ENCODE results near the gene TTC31.
A peak's percentile ranks its signal among the peaks of the same experiment; 100 is the strongest.

TTC31 gene

GRCh38 chr2:74507145-74507925, 24.5 kb downstream of the TTC31 start, which contains the start of gene PCGF1:
Gene PCGF1, minus strand, starts transcription at chr2:74507695. Its CDS starts 27 bp downstream, at chr2:74507668.
- peak; percentile 98 for DNase-seq
- Histone ChIP-seq H4K20me1 (ENCODE audit: insufficient read depth, low read length) (no peaks in the 10 kb centered on the region), H3K4me1 (ENCODE audit: low read length) (peaks cover 14% of the 10 kb centered on the region), H3K9me3 (replicated peaks; ENCODE audit: insufficient read depth, low read length) (no peaks in the 10 kb centered on the region), H3K9ac (ENCODE audit: low read length) (peak within 1 kb of the TSS; percentile 96), H3K4me2 (ENCODE audit: low read depth, low read length) (peak within 1 kb of the TSS; percentile 97), H3K27me3 (replicated peaks; ENCODE audit: insufficient read depth, low read length) (peaks cover 24% of the 10 kb centered on the region), H3K4me3 (ENCODE audit: low read length) (peak within 1 kb of the TSS; percentile 89), H3K27ac (ENCODE audit: low read length) (peak within 1 kb of the TSS; percentile 81), H2AFZ (ENCODE audit: low read length) (peak within 1 kb of the TSS; percentile 98), H3K79me2 (ENCODE audit: low read length) (peaks cover 13% of the 10 kb centered on the region), H3F3A (ENCODE audit: insufficient read depth, low read length) (0 out of 2 replicates have a peak, but pooled peaks cover 11% of the 10 kb centered on the region), H3K36me3 (replicated peaks; ENCODE audit: insufficient read depth, low read length) (no peaks in the 10 kb centered on the region), H3K9me2 (replicated peaks; ENCODE audit: insufficient read depth, low read length) (no peaks in the 10 kb centered on the region)
- TF ChIP-seq CTCF (IDR thresholded peaks at IDR 0.05; ENCODE audit: low read length) (peak; percentile 43), EZH2 (optimal IDR thresholded peaks at IDR 0.05; ENCODE audit: low read depth, low read length) (no peak), EZH2phosphoT487 (IDR thresholded peaks at IDR 0.05; ENCODE audit: low read length) (no peak)

GRCh38 chr2:74507926-74508520, 25.1 kb downstream of the TTC31 start:
- Histone ChIP-seq H3K27ac (ENCODE audit: low read length) (no peak overlapping the region), H3K4me3 (ENCODE audit: low read length) (peak overlapping the region; percentile 89), H3K4me2 (ENCODE audit: low read depth, low read length) (peak overlapping the region; percentile 97), H3K79me2 (ENCODE audit: low read length) (peaks cover 13% of the 10 kb centered on the region), H3F3A (ENCODE audit: insufficient read depth, low read length) (0 out of 2 replicates have a peak, but pooled peaks cover 11% of the 10 kb centered on the region), H3K27me3 (replicated peaks; ENCODE audit: insufficient read depth, low read length) (peaks cover 25% of the 10 kb centered on the region), H3K9me2 (replicated peaks; ENCODE audit: insufficient read depth, low read length) (no peaks in the 10 kb centered on the region), H3K4me1 (ENCODE audit: low read length) (peaks cover 14% of the 10 kb centered on the region), H3K36me3 (replicated peaks; ENCODE audit: insufficient read depth, low read length) (no peaks in the 10 kb centered on the region), H3K9ac (ENCODE audit: low read length) (peak overlapping the region; percentile 96; the same call in 1 of the 2 replicates), H4K20me1 (ENCODE audit: insufficient read depth, low read length) (no peaks in the 10 kb centered on the region), H3K9me3 (replicated peaks; ENCODE audit: insufficient read depth, low read length) (no peaks in the 10 kb centered on the region), H2AFZ (ENCODE audit: low read length) (peak overlapping the region; percentile 98)
- TF ChIP-seq EZH2 (optimal IDR thresholded peaks at IDR 0.05; ENCODE audit: low read depth, low read length) (no peak), CTCF (IDR thresholded peaks at IDR 0.05; ENCODE audit: low read length) (no peak), EZH2phosphoT487 (IDR thresholded peaks at IDR 0.05; ENCODE audit: low read length) (no peak)
- peak; percentile 20 for DNase-seq

- Histone ChIP-seq H3K79me2 (ENCODE audit: low read length) (peaks cover 13% of the 10 kb centered on the region), H2AFZ (ENCODE audit: low read length) (no peak overlapping the region), H3K36me3 (replicated peaks; ENCODE audit: insufficient read depth, low read length) (no peaks in the 10 kb centered on the region), H4K20me1 (ENCODE audit: insufficient read depth, low read length) (no peaks in the 10 kb centered on the region), H3K4me3 (ENCODE audit: low read length) (no peak overlapping the region), H3K9me3 (replicated peaks; ENCODE audit: insufficient read depth, low read length) (no peaks in the 10 kb centered on the region), H3K9me2 (replicated peaks; ENCODE audit: insufficient read depth, low read length) (no peaks in the 10 kb centered on the region), H3K4me2 (ENCODE audit: low read depth, low read length) (no peak overlapping the region), H3F3A (ENCODE audit: insufficient read depth, low read length) (no peaks in the 10 kb centered on the region), H3K27ac (ENCODE audit: low read length) (no peak overlapping the region), H3K4me1 (ENCODE audit: low read length) (peaks cover 12% of the 10 kb centered on the region), H3K27me3 (replicated peaks; ENCODE audit: insufficient read depth, low read length) (peaks cover 48% of the 10 kb centered on the region), H3K9ac (ENCODE audit: low read length) (no peak overlapping the region)
- no peak for DNase-seq
- TF ChIP-seq EZH2phosphoT487 (IDR thresholded peaks at IDR 0.05; ENCODE audit: low read length), result no peak
- TF ChIP-seq CTCF (IDR thresholded peaks at IDR 0.05; ENCODE audit: low read length), result no peak
- no peak for TF ChIP-seq EZH2 (optimal IDR thresholded peaks at IDR 0.05; ENCODE audit: low read depth, low read length)
These were observed 27.4 kb downstream of the TTC31 start for GRCh38 chr2:74510272-74510671.

Data from MM.1S (cell line).